WTC11 (cell line): Measurements from ENCODE around the gene DLL1. TPM values are rescaled to one million over a fixed set of nuclear protein-coding genes. Genes with fewer than 3 reads are reported as not detected.

Source experiments
- JUN ChIP-seq: sonication (generic); formaldehyde crosslinking; IDR thresholded peaks from 2 replicates; pipeline ENCODE4 v1.8.0; 2023; ENCODE audit warnings: mild to moderate bottlenecking, missing genetic modification reagents
- microRNA-seq: library from miRNA; unstranded; fragments of <30 nt; microRNA quantifications from one replicate; pipeline ENCODE4 v1.2.0, GENCODE V29; 2022; ENCODE audit warnings: borderline number of aligned reads
- total RNA-seq: library from RNA; stranded (reverse); gene quantifications from 3 replicates; pipeline ENCODE4 v1.2.3, GENCODE V29; 2021

Gene DLL1
- total RNA-seq, 1 experiment from 2014 or later: 25.3 TPM

DNA sequence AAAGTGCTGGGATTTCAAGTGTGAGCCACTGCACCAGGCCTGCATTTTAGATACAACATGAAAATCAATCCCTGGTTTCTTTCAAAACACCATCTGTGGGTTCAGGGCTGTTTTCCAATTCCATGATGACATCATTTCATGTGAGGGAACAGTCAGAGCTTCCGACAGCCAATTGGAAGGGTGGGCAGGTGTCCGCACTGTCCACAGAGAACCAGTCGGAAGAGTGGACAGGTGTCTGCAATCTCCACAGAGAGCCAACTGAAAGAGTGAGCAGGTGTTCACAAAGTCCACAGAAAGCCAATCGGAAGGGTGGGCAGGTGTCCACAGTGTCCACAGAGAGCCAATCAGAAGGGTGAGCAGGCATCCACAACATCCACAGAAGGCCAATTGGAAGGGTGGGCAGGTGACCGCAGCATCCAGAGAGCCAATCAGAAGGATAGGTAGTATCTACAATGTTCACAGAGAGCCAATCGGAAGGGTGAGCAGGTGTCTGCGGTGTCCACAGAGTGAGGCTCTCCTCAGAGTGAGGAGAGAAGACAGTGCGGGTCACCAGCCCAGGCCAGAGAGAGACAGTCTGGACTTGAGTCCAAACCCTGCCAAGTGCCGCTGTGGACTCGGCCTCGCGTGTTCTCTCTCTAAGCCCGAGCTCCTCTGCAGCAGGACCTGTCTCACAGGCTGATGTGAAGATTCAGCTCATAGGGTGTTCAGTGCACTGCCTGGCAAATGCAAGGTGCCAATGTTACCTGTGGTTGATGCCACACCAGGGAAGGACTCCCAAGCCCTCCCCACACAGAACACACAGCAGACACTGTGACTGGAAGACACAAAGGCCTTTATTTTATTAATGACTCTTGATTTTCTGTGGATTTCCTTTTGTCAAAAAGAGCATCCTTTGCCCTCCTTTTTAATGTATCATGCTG, 57.3 kb downstream of the DLL1 start (continued):
- TF ChIP-seq JUN (CRISPR knock-in tag): no peak

Small RNA genes within 50 kb of the gene (microRNA-seq; reads per million reads assigned to microRNA genes)
- not detected for gene MIR4644

Other genes with a start within 250 kb of the DLL1 start
- 15.2 to 16.8 TPM (median 15.2 TPM) in 3 replicates for gene FAM120B, start 15.7 kb upstream of the DLL1 start, total RNA-seq